Peyer's patch (tissue), 4 donors: ENCODE measurements around the gene CLCA1.

Experiments
- CTCF ChIP-seq, 6 experiments: fragments of 450-650 bp in 4 of 6; fragments of 200-600 bp in 2 of 6; sonication (generic) in 1 of 6; IDR thresholded peaks; one replicate each; pipeline ENCODE4 v1.5.1; 2017 to 2019; ENCODE audit warnings: antibody characterized with exemption in 6 of 6, mild to moderate bottlenecking in 3 of 6, moderate library complexity in 1 of 6
- POLR2A ChIP-seq, 2 donors: fragments of 450-650 bp; IDR thresholded peaks; one replicate each; pipeline ENCODE4 v1.5.1; 2017; ENCODE audit warnings: antibody characterized with exemption in 2 of 2, mild to moderate bottlenecking in 2 of 2, moderate library complexity in 2 of 2

- TF ChIP-seq CTCF (IDR thresholded peaks at IDR 0.05) (no peak), POLR2A (IDR thresholded peaks at IDR 0.05) (no peak)
Measured at GRCh38 chr1:86542631-86543030, 73.9 kb downstream of the CLCA1 start.
